Smooth muscle cell (in vitro differentiated cells): ENCODE measurements around the gene TNP2. TPM values are rescaled to one million over a fixed set of nuclear protein-coding genes. Genes with fewer than 3 reads are reported as not detected.

Experiments
- DNase-seq: peaks from one replicate; lab custom pipeline; 2025; ENCODE audit not compliant: unreplicated experiment; lab: John Stamatoyannopoulos, UW
- H2AFZ ChIP-seq: fragments of 200-600 bp; sonication (generic); 2 replicates; pipeline ENCODE4 v1.6.0; 2016; ENCODE audit warnings: antibody characterized with exemption, low read depth, mild to moderate bottlenecking
- H3F3A ChIP-seq: fragments of 200-600 bp; sonication (generic); 2 replicates; pipeline ENCODE4 v1.6.0; 2017; ENCODE audit warnings: antibody characterized with exemption, low read depth
- H3K27ac ChIP-seq: fragments of 200-600 bp; sonication (generic); 2 replicates; pipeline ENCODE4 v1.5.1; 2016; ENCODE audit warnings: low read depth, mild to moderate bottlenecking
- H3K27me3 ChIP-seq: fragments of 200-600 bp; sonication (generic); 2 replicates; pipeline ENCODE4 v1.6.1; 2016; ENCODE audit warnings: low read depth, mild to moderate bottlenecking
- H3K36me3 ChIP-seq: fragments of 200-600 bp; sonication (generic); 2 replicates; pipeline ENCODE4 v1.5.1; 2016; ENCODE audit warnings: low read depth
- H3K4me1 ChIP-seq: fragments of 200-600 bp; sonication (generic); 2 replicates; pipeline ENCODE4 v1.5.1; 2016; ENCODE audit warnings: low read depth
- H3K4me2 ChIP-seq: fragments of 200-600 bp; sonication (generic); 2 replicates; pipeline ENCODE4 v1.6.0; 2016; ENCODE audit warnings: mild to moderate bottlenecking
- H3K4me3 ChIP-seq: fragments of 200-600 bp; sonication (generic); 2 replicates; pipeline ENCODE4 v1.5.1; 2016; ENCODE audit warnings: mild to moderate bottlenecking
- H3K79me2 ChIP-seq: fragments of 200-600 bp; sonication (generic); 2 replicates; pipeline ENCODE4 v1.6.0; 2016; ENCODE audit warnings: low read depth, mild to moderate bottlenecking
- H3K9ac ChIP-seq: fragments of 200-600 bp; sonication (generic); 2 replicates; pipeline ENCODE4 v1.6.0; 2016; ENCODE audit warnings: low read depth
- H3K9me3 ChIP-seq: fragments of 200-600 bp; sonication (generic); replicated peaks from 2 replicates; pipeline ENCODE4 v1.5.1; 2016; ENCODE audit warnings: low read depth
- H4K20me1 ChIP-seq: fragments of 200-600 bp; sonication (generic); 2 replicates; pipeline ENCODE4 v1.6.0; 2016; ENCODE audit warnings: low read depth
- WGBS: methylation state at CpG from one replicate; pipeline ENCODE4 v1.1.7; 2016; ENCODE audit warnings: low lambda C conversion rate; 5-methylcytosine and 5-hydroxymethylcytosine counted together
- polyA plus RNA-seq: library from polyadenylated mRNA; unstranded; fragments of >200 nt; fragmentation: Nextera tagmentation; extraction: Ambion mirVana; gene quantifications from 2 replicates; pipeline ENCODE4 v1.2.1, GENCODE V29; 2016
- total RNA-seq: library from RNA; depleted of rRNA; stranded (reverse); fragments of >200 nt; gene quantifications from 2 replicates; pipeline ENCODE4 v1.2.3, GENCODE V29; 2014
- TF ChIP-seq, protein P1 (sequence below): fragments of 200-600 bp; sonication (generic); IDR thresholded peaks from 2 replicates; pipeline ENCODE4 v1.5.1; 2017; ENCODE audit warnings: borderline replicate concordance, mild to moderate bottlenecking, antibody characterized with exemption; ENCODE audit not compliant: insufficient read depth, poor library complexity, severe bottlenecking

Gene TNP2
- total and polyA plus RNA-seq, 2 experiments from 2014 or later = not detected

- Histone ChIP-seq H3K79me2 (no peaks in the 10 kb centered on the region), H2AFZ (no peak overlapping the region), H3K27ac (no peak overlapping the region), H3F3A (no peaks in the 10 kb centered on the region), H3K36me3 (no peaks in the 10 kb centered on the region), H4K20me1 (no peaks in the 10 kb centered on the region), H3K9me3 (no peaks in the 10 kb centered on the region), H3K4me2 (no peak overlapping the region), H3K9ac (no peak overlapping the region), H3K4me1 (no peaks in the 10 kb centered on the region), H3K4me3 (no peak overlapping the region), H3K27me3 (no peaks in the 10 kb centered on the region)
- no peak for DNase-seq
- TF ChIP-seq, protein P1, sequence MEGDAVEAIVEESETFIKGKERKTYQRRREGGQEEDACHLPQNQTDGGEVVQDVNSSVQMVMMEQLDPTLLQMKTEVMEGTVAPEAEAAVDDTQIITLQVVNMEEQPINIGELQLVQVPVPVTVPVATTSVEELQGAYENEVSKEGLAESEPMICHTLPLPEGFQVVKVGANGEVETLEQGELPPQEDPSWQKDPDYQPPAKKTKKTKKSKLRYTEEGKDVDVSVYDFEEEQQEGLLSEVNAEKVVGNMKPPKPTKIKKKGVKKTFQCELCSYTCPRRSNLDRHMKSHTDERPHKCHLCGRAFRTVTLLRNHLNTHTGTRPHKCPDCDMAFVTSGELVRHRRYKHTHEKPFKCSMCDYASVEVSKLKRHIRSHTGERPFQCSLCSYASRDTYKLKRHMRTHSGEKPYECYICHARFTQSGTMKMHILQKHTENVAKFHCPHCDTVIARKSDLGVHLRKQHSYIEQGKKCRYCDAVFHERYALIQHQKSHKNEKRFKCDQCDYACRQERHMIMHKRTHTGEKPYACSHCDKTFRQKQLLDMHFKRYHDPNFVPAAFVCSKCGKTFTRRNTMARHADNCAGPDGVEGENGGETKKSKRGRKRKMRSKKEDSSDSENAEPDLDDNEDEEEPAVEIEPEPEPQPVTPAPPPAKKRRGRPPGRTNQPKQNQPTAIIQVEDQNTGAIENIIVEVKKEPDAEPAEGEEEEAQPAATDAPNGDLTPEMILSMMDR = no peak
- 97% methylated on average over 10 of the region's 10 CpGs for WGBS
Measured at GRCh38 chr16:11271610-11272009, 2.5 kb upstream of the TNP2 start.

DNA sequence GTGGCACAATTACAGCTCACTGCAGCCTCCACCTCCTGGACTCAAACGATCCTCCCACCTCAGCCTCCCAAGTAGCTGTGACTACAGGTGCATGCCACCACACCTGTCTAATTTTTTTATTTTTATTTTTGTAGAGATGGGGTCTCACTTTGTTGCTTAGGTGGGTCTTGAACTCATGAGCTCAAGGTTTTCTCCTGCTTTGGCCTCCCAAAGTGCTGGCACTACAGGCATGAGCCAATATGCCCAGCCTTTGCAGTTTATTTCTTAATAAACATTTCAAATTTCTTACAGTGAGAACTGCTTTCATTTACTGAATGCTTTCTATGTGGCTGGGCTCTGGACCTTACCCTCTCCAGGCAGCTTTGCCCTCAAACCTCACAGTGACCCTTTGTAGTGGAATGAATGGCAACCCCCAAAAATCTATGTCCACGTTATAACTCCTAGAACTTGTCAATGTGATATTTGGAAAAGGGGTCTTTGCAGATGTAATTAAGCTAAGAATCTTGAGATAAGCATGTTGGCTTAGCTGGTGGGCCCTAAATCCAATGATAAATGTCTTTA, 1.6 kb upstream of the TNP2 start:
- H3K9me3 ChIP-seq = no peaks in the 10 kb centered on the region
- no peaks in the 10 kb centered on the region for H3K4me1 ChIP-seq
- H3K27ac ChIP-seq = no peak overlapping the region
- H4K20me1 ChIP-seq = no peaks in the 10 kb centered on the region
- H3K27me3 ChIP-seq = no peaks in the 10 kb centered on the region
- no peak for DNase-seq
- no peaks in the 10 kb centered on the region for H3K36me3 ChIP-seq
- no peak overlapping the region for H3K4me3 ChIP-seq
- no peak overlapping the region for H2AFZ ChIP-seq
- H3K4me2 ChIP-seq = no peak overlapping the region
- H3K9ac ChIP-seq = no peak overlapping the region
- 95% methylated on average over 2 of the region's 2 CpGs for WGBS
- no peaks in the 10 kb centered on the region for H3F3A ChIP-seq
- no peaks in the 10 kb centered on the region for H3K79me2 ChIP-seq
- TF ChIP-seq, protein P1 = no peak

DNA sequence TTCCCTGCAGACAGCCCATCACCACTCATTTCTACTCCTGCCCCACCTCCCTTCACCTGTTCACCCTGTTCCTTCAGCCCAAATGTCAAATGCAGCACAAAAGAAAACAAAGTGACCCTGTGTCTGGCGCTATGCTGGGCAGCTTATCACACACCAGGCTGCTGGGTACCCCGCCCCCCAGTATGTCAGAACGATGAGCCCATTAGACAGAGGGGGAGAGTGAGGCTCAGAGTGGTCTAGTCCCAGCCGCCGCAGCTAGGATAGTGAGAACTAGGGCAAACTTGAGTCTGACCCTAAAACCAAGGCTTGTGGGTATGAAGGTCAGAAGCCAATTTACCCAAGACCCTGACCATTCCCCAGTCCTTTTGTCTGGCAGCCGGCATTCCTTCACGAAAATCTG, 4.0 kb downstream of the TNP2 start:
- H3K9ac ChIP-seq = no peak overlapping the region
- no peak for DNase-seq
- TF ChIP-seq, protein P1 = no peak
- no peaks in the 10 kb centered on the region for H3K9me3 ChIP-seq
- H3K4me2 ChIP-seq = no peak overlapping the region
- no peaks in the 10 kb centered on the region for H3K79me2 ChIP-seq
- no peaks in the 10 kb centered on the region for H3K27me3 ChIP-seq
- 91% methylated on average over 7 of the region's 7 CpGs for WGBS
- no peak overlapping the region for H3K4me3 ChIP-seq
- no peaks in the 10 kb centered on the region for H3K4me1 ChIP-seq
- H4K20me1 ChIP-seq = no peaks in the 10 kb centered on the region
- H3F3A ChIP-seq = no peaks in the 10 kb centered on the region
- H3K27ac ChIP-seq = no peak overlapping the region
- no peaks in the 10 kb centered on the region for H3K36me3 ChIP-seq
- no peak overlapping the region for H2AFZ ChIP-seq

GRCh38 chr16:11264155-11264832, 4.8 kb downstream of the TNP2 start:
- Histone ChIP-seq H3K4me1 (no peaks in the 10 kb centered on the region), H3K79me2 (no peaks in the 10 kb centered on the region), H3K27me3 (no peaks in the 10 kb centered on the region), H4K20me1 (no peaks in the 10 kb centered on the region), H3K36me3 (no peaks in the 10 kb centered on the region), H2AFZ (no peak overlapping the region), H3K27ac (no peak overlapping the region), H3K4me3 (no peak overlapping the region), H3K4me2 (no peak overlapping the region), H3K9me3 (no peaks in the 10 kb centered on the region), H3F3A (no peaks in the 10 kb centered on the region), H3K9ac (no peak overlapping the region)
- no peak for DNase-seq
- TF ChIP-seq, protein P1 = no peak
- 81% methylated on average over 9 of the region's 9 CpGs for WGBS
